GM12874 (cell line): Measurements from ENCODE around the gene SPDYE3.

ENCODE experiments used
- TF ChIP-seq, protein P1 (sequence below): IDR thresholded peaks from 2 replicates; pipeline ENCODE4 v1.5.1; 2011; ENCODE audit warnings: low read depth, mild to moderate bottlenecking, control low read depth, low read length, moderate library complexity; ENCODE audit not compliant: insufficient read depth

The SPDYE3 gene

DNA sequence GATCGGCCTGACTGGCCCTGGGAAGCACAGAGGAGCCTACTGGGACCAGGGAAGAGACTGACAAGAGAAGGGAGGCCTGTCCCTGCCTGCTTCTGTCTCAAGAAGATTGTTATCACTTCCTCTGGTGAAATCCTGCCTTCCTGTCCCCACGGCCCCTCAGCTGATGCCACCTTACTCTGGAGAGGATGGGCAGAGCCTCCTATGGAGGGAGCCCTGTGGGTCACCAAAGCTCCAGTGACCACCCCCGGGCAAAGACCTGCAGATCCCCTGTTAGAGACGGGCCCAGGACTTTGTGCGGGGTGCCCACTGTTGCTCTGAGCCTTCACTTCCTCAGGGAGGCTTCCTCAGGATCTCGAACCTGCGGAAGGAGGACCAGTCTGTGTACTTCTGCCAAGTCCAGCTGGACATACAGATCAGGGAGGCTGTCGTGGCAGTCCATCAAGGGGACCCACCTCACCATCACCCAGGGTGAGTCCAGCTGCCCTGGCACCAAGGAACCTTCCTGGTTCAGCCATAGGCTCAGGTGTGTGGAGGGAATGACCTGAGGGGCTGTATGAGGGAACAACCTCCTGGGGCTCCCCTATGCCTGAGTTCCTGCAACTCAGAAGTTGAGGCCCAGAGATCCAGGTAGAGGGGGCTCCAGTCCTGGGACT is 49.0 kb downstream of the SPDYE3 start:
- TF ChIP-seq, protein P1, sequence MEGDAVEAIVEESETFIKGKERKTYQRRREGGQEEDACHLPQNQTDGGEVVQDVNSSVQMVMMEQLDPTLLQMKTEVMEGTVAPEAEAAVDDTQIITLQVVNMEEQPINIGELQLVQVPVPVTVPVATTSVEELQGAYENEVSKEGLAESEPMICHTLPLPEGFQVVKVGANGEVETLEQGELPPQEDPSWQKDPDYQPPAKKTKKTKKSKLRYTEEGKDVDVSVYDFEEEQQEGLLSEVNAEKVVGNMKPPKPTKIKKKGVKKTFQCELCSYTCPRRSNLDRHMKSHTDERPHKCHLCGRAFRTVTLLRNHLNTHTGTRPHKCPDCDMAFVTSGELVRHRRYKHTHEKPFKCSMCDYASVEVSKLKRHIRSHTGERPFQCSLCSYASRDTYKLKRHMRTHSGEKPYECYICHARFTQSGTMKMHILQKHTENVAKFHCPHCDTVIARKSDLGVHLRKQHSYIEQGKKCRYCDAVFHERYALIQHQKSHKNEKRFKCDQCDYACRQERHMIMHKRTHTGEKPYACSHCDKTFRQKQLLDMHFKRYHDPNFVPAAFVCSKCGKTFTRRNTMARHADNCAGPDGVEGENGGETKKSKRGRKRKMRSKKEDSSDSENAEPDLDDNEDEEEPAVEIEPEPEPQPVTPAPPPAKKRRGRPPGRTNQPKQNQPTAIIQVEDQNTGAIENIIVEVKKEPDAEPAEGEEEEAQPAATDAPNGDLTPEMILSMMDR = no peak

DNA sequence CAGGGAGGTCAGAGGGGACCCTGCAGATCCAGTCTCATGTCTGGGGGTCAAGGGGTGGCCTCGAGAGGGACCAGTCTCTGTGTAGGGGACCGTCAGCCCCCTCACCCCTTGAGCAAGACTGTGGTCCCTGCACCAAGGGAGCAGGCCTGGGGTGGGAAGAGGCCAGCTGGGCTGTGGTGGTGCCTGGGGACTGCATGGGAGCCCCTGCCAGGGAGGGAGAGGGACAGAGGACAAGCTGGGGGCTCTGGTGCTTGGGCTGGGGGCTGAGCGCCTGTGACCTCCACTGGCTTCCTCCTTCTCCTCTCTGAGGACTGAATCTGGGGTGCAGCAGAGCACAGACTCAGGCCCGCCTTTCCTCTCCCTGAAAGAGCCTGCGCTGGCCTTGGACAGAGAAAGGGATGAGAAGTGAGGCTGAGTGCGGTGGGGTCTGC is 49.6 kb downstream of the SPDYE3 start:
- TF ChIP-seq, protein P1 = no peak

DNA sequence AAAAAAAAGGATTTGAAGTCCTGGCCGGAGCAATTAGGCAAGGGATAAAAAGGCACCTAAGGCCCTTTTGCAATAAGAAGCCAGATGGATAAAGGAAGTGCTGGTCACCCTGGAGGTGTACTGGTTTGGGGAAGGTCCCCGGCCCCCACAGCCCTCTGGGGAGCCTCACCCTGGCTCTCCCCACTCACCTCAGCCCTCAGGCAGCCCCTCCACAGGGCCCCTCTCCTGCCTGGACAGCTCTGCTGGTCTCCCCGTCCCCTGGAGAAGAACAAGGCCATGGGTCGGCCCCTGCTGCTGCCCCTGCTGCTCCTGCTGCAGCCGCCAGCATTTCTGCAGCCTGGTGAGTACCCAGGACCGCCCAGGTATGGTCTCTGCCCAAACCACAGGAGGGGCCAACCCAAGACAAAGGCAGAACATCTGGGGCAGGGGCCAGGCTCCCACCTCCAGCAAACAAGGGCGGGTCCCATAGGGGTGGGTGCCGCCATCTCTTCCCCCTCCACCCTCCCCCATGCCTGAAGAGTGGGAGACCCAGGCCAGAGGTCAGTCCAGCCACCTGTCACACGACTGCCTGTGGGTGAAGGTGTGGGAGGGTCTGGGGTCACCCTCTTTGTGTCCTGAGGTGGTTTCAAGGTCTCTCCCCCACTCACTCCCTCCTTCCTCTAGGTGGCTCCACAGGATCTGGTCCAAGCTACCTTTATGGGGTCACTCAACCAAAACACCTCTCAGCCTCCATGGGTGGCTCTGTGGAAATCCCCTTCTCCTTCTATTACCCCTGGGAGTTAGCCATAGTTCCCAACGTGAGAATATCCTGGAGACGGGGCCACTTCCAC is 50.7 kb downstream of the SPDYE3 start, which contains the start of gene PILRB:
Gene PILRB (plus strand): TSS at position 91 of the 830 bp plus-strand sequence. CDS start 186 bp downstream, at position 277.
- TF ChIP-seq, protein P1 = peak; percentile 48

DNA sequence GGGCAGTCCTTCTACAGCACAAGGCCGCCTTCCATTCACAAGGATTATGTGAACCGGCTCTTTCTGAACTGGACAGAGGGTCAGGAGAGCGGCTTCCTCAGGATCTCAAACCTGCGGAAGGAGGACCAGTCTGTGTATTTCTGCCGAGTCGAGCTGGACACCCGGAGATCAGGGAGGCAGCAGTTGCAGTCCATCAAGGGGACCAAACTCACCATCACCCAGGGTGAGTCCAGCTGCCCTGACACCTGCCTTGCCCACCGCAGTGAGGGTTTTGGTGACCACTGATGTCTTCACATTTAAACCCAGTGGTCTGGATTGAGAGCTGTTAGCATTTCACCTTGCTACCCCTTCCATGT is 51.3 kb downstream of the SPDYE3 start:
- TF ChIP-seq, protein P1 = no peak

DNA sequence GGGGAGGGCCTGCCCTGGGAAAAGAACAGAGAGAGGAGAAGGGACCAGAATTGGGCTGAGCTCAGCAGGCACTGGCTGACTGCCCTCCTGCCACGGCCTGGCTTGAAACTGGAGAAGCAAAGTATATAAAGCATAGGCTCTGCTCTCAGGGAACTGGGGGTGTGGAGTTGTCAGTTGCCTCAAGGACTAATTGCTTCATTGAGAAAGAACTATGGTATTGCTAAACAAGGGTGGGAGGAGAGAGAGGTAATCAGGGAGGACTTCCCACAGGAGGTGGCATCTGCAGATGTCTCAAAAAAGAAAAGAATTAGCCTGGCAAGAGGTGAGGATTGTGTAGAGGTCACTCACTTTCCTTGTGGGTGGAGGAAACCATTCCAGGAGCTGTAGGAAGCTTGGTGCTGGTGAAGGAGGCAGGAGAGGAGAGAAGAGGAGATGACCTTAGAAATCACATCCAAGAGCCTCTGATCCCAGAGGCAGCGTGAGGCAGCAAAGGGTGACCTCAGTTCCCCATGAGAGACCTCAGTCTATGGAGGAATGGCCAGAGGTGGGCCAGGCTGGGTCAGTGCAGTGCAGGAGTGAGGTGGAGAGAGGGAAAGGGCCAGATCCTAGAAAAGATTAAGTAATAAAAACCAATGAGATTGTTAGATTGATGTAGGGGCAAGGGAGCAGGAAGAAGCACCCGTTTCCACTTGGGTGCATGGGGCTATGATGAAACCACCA is 52.8 kb downstream of the SPDYE3 start:
- TF ChIP-seq, protein P1 = no peak

DNA sequence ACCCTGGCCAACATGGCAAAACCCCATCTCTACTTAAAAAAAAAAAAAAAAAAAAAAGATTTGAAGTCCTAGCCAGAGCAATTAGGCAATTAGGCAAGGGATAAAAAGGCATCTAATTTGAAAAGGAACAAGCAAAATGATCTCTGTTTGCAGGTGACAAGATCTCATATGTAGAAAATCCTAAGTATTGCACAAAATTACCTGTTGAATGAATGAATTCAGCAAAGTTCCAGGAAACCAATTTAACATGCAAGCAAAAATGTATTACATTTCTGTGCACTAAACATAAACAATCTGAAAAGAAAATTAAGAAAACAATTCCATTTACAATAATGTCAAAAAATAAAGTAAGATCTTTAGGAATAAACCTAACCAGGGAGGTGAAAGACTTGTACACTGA is 55.6 kb downstream of the SPDYE3 start:
- TF ChIP-seq, protein P1 = no peak

DNA sequence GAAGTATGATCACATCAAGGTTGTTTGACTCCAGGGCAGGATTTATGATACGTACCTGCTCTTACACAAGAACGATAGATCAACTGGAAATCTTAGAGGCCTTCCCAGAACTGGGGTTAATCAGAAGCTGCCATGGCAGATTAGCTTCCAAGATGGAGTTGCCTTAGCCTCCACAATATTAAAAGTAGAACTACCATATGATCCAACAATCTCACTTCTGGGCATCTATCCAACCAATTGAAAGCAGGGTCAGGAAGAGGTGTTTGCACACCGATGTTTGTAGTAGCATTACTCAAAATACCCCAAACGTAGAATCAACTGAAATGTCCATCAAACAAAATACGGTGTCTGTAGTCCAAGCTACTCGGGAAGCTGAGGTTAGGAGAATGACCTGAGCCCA is 57.0 kb downstream of the SPDYE3 start:
- TF ChIP-seq, protein P1 = no peak
